GM23338 (cell line): ENCODE data around the gene GJC2. TPM values are rescaled to one million over a fixed set of nuclear protein-coding genes. Genes with fewer than 3 reads are reported as not detected.
A peak's percentile ranks its signal among the peaks of the same experiment; 100 is the strongest.

ENCODE experiments used
- ATAC-seq: fragments of 200-7000 bp; cut with Tn5 transposase; 3 replicates; pipeline ENCODE4 v1.9.1; 2020
- DNase-seq: peaks from one replicate; pipeline ENCODE4 v3.0.0-alpha.2; 2015; ENCODE audit warnings: low spot score
- H2AFZ ChIP-seq: fragments of 200-600 bp; sonication (generic); 2 replicates; pipeline ENCODE4 v1.8.0; 2016; ENCODE audit warnings: antibody characterized with exemption, mild to moderate bottlenecking, moderate library complexity
- H3F3A ChIP-seq: fragments of 200-600 bp; sonication (generic); replicated peaks from 2 replicates; pipeline ENCODE4 v1.8.0; 2017; ENCODE audit warnings: antibody characterized with exemption, mixed run types, low read depth
- H3K27ac ChIP-seq: fragments of 200-600 bp; sonication (generic); 2 replicates; pipeline ENCODE4 v1.6.1; 2016; ENCODE audit warnings: low read depth
- H3K27me3 ChIP-seq: fragments of 200-600 bp; sonication (generic); 2 replicates; pipeline ENCODE4 v1.8.0; 2016; ENCODE audit warnings: mild to moderate bottlenecking, mixed run types, moderate library complexity; ENCODE audit not compliant: insufficient read depth
- H3K36me3 ChIP-seq: fragments of 200-600 bp; sonication (generic); 2 replicates; pipeline ENCODE4 v1.8.0; 2016; ENCODE audit warnings: mild to moderate bottlenecking; ENCODE audit not compliant: insufficient read depth
- H3K4me1 ChIP-seq: fragments of 200-600 bp; sonication (generic); 2 replicates; pipeline ENCODE4 v1.8.0; 2016; ENCODE audit warnings: mild to moderate bottlenecking, moderate library complexity; ENCODE audit not compliant: insufficient read depth
- H3K4me2 ChIP-seq: fragments of 200-600 bp; sonication (generic); 2 replicates; pipeline ENCODE4 v1.7.1; 2017; ENCODE audit warnings: mixed run types
- H3K4me3 ChIP-seq: fragments of 200-600 bp; sonication (generic); 2 replicates; pipeline ENCODE4 v1.6.1; 2016; ENCODE audit warnings: mixed run types
- H3K79me2 ChIP-seq: fragments of 200-600 bp; sonication (generic); replicated peaks from 2 replicates; pipeline ENCODE4 v1.8.0; 2017; ENCODE audit warnings: mild to moderate bottlenecking; ENCODE audit not compliant: insufficient read depth
- H3K9me2 ChIP-seq: fragments of 200-600 bp; sonication (generic); 2 replicates; pipeline ENCODE4 v1.8.0; 2017; ENCODE audit not compliant: insufficient read depth
- H4K20me1 ChIP-seq: fragments of 200-600 bp; sonication (generic); replicated peaks from 2 replicates; pipeline ENCODE4 v1.8.0; 2017; ENCODE audit warnings: mild to moderate bottlenecking; ENCODE audit not compliant: insufficient read depth
- H3K27ac Mint-ChIP-seq: 2 replicates; pipeline ENCODE4 v1.8.0; 2020; ENCODE audit warnings: inconsistent platforms, mild to moderate bottlenecking, moderate library complexity, mixed read lengths
- H3K27me3 Mint-ChIP-seq: 3 replicates; pipeline ENCODE4 v1.8.0; 2022; ENCODE audit warnings: low read depth, mild to moderate bottlenecking, moderate library complexity, mixed read lengths, inconsistent platforms; ENCODE audit not compliant: insufficient read depth, poor library complexity
- H3K36me3 Mint-ChIP-seq: 3 replicates; pipeline ENCODE4 v1.8.0; 2021; ENCODE audit warnings: low read depth, mild to moderate bottlenecking, inconsistent platforms, moderate library complexity, mixed read lengths
- H3K4me1 Mint-ChIP-seq: 3 replicates; pipeline ENCODE4 v1.8.0; 2020; ENCODE audit warnings: mild to moderate bottlenecking, inconsistent platforms, mixed read lengths
- H3K4me3 Mint-ChIP-seq: 3 replicates; pipeline ENCODE4 v1.8.0; 2021; ENCODE audit warnings: moderate library complexity, mild to moderate bottlenecking, inconsistent platforms, mixed read lengths
- H3K9me3 Mint-ChIP-seq: 3 replicates; pipeline ENCODE4 v1.8.0; 2020; ENCODE audit warnings: moderate library complexity, mild to moderate bottlenecking, inconsistent platforms, mixed read lengths
- CREB1 ChIP-seq: fragments of 250-450 bp; sonication (Bioruptor Pico); IDR thresholded peaks from 2 replicates; pipeline ENCODE4 v1.5.0; 2020; ENCODE audit warnings: low read depth, mild to moderate bottlenecking, moderate library complexity
- JUNB ChIP-seq: IDR thresholded peaks from one replicate; pipeline ENCODE4 v1.6.1; 2016; ENCODE audit warnings: antibody characterized with exemption; ENCODE audit not compliant: unreplicated experiment
- ZNF114 ChIP-seq: fragments of 250-450 bp; sonication (Bioruptor Pico); IDR thresholded peaks from 2 replicates; pipeline ENCODE4 v1.5.0; 2020; ENCODE audit warnings: mild to moderate bottlenecking, moderate library complexity
- polyA plus RNA-seq: library from polyadenylated mRNA; unstranded; fragments of >200 nt; fragmentation: Nextera tagmentation; extraction: Ambion mirVana; gene quantifications from 2 replicates; pipeline ENCODE4 v1.2.1, GENCODE V29; 2016
- total RNA-seq: library from RNA; depleted of rRNA; stranded (reverse); fragments of >200 nt; shearing (Covaris generic); gene quantifications from 2 replicates; pipeline ENCODE4 v1.2.3, GENCODE V29; 2014
- TF ChIP-seq, protein P1 (sequence below): IDR thresholded peaks from one replicate; pipeline ENCODE4 v1.6.1; 2018; ENCODE audit warnings: antibody characterized with exemption; ENCODE audit not compliant: unreplicated experiment
- TF ChIP-seq, protein P2 (sequence below), 2 experiments: fragments of 200-600 bp in 1 of 2; sonication (generic) in 1 of 2; conservative IDR thresholded peaks; 2 replicates each; pipeline versions ENCODE4 v1.5.1 to v1.6.1; 2016 to 2017; ENCODE audit warnings: antibody characterized with exemption in 2 of 2, low read depth in 2 of 2, mild to moderate bottlenecking in 2 of 2, moderate library complexity in 1 of 2

Gene GJC2
- total and polyA plus RNA-seq, 2 experiments from 2014 or later, result 0.15 to 1.2 TPM

DNA sequence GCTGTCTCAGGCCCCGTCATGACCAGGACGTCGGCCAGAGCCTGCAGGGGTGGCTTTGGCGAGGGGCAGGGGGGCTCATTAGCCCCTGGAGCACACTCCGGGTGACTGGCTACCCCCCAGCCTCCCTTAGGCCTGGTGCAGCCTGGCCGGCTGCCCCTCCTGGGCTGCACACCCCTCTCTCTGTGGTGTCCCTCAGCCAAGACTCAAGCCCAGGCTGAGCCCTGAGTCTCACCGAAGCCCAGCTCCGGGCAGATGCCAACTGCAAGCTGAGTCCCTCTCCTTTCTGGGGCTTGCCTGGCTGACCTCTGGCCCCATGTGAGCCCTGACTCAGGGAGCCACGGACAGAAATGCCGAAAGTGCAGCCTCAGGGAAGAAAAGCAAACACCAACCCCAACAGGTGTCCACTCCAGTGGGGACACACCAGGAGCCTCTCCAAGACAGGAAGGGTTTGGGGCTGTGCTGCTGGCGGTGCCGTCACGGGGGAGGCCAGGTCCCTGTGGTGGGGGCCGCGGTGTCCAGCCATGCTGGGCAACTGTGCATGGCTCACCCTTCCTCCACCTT lies 10.6 kb downstream of the GJC2 start (continued):
- TF ChIP-seq, protein P1, sequence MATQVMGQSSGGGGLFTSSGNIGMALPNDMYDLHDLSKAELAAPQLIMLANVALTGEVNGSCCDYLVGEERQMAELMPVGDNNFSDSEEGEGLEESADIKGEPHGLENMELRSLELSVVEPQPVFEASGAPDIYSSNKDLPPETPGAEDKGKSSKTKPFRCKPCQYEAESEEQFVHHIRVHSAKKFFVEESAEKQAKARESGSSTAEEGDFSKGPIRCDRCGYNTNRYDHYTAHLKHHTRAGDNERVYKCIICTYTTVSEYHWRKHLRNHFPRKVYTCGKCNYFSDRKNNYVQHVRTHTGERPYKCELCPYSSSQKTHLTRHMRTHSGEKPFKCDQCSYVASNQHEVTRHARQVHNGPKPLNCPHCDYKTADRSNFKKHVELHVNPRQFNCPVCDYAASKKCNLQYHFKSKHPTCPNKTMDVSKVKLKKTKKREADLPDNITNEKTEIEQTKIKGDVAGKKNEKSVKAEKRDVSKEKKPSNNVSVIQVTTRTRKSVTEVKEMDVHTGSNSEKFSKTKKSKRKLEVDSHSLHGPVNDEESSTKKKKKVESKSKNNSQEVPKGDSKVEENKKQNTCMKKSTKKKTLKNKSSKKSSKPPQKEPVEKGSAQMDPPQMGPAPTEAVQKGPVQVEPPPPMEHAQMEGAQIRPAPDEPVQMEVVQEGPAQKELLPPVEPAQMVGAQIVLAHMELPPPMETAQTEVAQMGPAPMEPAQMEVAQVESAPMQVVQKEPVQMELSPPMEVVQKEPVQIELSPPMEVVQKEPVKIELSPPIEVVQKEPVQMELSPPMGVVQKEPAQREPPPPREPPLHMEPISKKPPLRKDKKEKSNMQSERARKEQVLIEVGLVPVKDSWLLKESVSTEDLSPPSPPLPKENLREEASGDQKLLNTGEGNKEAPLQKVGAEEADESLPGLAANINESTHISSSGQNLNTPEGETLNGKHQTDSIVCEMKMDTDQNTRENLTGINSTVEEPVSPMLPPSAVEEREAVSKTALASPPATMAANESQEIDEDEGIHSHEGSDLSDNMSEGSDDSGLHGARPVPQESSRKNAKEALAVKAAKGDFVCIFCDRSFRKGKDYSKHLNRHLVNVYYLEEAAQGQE, result no peak
- TF ChIP-seq, protein P2, sequence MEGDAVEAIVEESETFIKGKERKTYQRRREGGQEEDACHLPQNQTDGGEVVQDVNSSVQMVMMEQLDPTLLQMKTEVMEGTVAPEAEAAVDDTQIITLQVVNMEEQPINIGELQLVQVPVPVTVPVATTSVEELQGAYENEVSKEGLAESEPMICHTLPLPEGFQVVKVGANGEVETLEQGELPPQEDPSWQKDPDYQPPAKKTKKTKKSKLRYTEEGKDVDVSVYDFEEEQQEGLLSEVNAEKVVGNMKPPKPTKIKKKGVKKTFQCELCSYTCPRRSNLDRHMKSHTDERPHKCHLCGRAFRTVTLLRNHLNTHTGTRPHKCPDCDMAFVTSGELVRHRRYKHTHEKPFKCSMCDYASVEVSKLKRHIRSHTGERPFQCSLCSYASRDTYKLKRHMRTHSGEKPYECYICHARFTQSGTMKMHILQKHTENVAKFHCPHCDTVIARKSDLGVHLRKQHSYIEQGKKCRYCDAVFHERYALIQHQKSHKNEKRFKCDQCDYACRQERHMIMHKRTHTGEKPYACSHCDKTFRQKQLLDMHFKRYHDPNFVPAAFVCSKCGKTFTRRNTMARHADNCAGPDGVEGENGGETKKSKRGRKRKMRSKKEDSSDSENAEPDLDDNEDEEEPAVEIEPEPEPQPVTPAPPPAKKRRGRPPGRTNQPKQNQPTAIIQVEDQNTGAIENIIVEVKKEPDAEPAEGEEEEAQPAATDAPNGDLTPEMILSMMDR (conservative IDR thresholded peaks at IDR 0.05; ENCODE audit: low read depth in 2 of 2), result no peak
- no peak for TF ChIP-seq JUNB

DNA sequence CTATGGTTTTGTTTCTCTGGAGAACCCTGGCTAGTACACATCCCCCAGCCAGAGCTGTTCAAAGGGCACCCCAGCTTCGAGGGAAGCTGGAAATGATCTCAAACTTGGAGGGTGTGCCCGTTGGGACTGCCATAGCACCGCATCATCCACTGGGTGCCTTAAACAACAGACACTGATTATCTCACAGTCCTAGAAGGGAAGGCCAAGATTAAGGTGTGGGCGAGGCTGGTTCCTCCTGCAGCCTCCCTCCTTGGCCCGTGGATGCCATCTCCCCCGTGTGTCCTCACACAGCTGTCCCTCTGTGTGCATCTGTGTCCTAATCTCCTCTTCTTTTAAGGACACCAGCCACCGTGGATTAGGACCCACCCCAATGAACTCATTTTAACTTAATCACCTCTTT lies 11.6 kb downstream of the GJC2 start:
- Histone ChIP-seq H3F3A (no peaks in the 10 kb centered on the region), H4K20me1 (no peaks in the 10 kb centered on the region; the same call in 1 of the 2 replicates), H3K4me3 (no peak overlapping the region), H3K79me2 (no peaks in the 10 kb centered on the region), H3K36me3 (no peaks in the 10 kb centered on the region), H3K27me3 (peaks cover 28% of the 10 kb centered on the region), H3K4me2 (no peak overlapping the region), H3K4me1 (peaks cover 8% of the 10 kb centered on the region; the same call in 1 of the 2 replicates), H3K9me2 (no peaks in the 10 kb centered on the region), H3K27ac (no peak overlapping the region), H2AFZ (no peak overlapping the region)
- peaks cover 7% of the 10 kb centered on the region; the same call in 1 of the 3 replicates for H3K4me1 Mint-ChIP-seq
- ATAC-seq, result no peak
- no peak overlapping the region for H3K4me3 Mint-ChIP-seq
- H3K27ac Mint-ChIP-seq, result no peak overlapping the region
- no peaks in the 10 kb centered on the region for H3K36me3 Mint-ChIP-seq
- no peaks in the 10 kb centered on the region for H3K9me3 Mint-ChIP-seq
- peaks cover 25% of the 10 kb centered on the region for H3K27me3 Mint-ChIP-seq
- DNase-seq, result no peak
- TF ChIP-seq JUNB, result no peak

DNA sequence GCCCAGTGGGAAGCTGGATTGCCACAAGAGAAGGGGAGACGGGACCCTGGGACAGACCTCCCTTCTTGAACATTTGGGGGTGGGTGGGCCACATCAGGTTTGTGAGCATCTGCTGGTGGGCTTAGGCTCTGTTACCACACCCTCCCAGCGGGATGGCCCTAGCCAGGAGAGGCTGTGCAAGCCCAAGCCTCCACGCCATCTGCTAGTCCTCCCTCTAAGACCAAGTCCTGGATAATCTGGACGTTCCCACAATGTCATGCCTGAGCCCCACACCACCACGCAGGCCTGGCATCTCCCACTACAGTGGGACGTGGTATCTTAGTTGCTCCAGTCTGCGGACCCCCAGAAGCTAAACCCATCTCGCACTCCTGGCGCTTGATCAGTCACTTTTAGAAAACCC lies 12.1 kb downstream of the GJC2 start:
- Mint-ChIP-seq H3K27me3 (peaks cover 24% of the 10 kb centered on the region), H3K4me1 (peaks cover 9% of the 10 kb centered on the region; the same call in 2 of the 3 replicates), H3K27ac (no peak overlapping the region), H3K36me3 (no peaks in the 10 kb centered on the region; the same call in 2 of the 3 replicates), H3K9me3 (no peaks in the 10 kb centered on the region), H3K4me3 (no peak overlapping the region)
- H3K9me2 ChIP-seq, result no peaks in the 10 kb centered on the region
- H2AFZ ChIP-seq, result no peak overlapping the region
- H3K4me1 ChIP-seq, result peaks cover 8% of the 10 kb centered on the region; the same call in 1 of the 2 replicates
- H3K79me2 ChIP-seq, result peaks cover 3% of the 10 kb centered on the region
- H3K27me3 ChIP-seq, result peaks cover 24% of the 10 kb centered on the region
- no peak overlapping the region for H3K27ac ChIP-seq
- ATAC-seq, result no peak
- DNase-seq, result no peak
- H3F3A ChIP-seq, result 0 out of 2 replicates have a peak, but pooled peaks cover 2% of the 10 kb centered on the region
- TF ChIP-seq, protein P1, result no peak
- TF ChIP-seq CREB1 (no peak), ZNF114 (CRISPR knock-in tag) (no peak)
- no peaks in the 10 kb centered on the region; the same call in 1 of the 2 replicates for H4K20me1 ChIP-seq
- H3K4me3 ChIP-seq, result no peak overlapping the region
- no peaks in the 10 kb centered on the region for H3K36me3 ChIP-seq
- peak overlapping the region; percentile 60; the same call in 1 of the 2 replicates for H3K4me2 ChIP-seq
